Endothelial cell (in vitro differentiated cells): ENCODE results near the gene SORL1-AS1.

Experiments used
- DNase-seq: peaks from one replicate; pipeline ENCODE4 v3.0.0; 2021; ENCODE audit warnings: low spot score
- H3K27ac Mint-ChIP-seq: one replicate; pipeline ENCODE4 v1.8.0; 2021; ENCODE audit warnings: mixed read lengths, inconsistent platforms; ENCODE audit not compliant: unreplicated experiment
- H3K27me3 Mint-ChIP-seq: one replicate; pipeline ENCODE4 v1.8.0; 2021; ENCODE audit warnings: mild to moderate bottlenecking, moderate library complexity, mixed read lengths, inconsistent platforms; ENCODE audit not compliant: unreplicated experiment
- H3K36me3 Mint-ChIP-seq: one replicate; pipeline ENCODE4 v1.8.0; 2021; ENCODE audit warnings: mild to moderate bottlenecking, low read depth, mixed read lengths, inconsistent platforms; ENCODE audit not compliant: unreplicated experiment
- H3K4me1 Mint-ChIP-seq: one replicate; pipeline ENCODE4 v1.8.0; 2021; ENCODE audit warnings: mild to moderate bottlenecking, mixed read lengths, inconsistent platforms; ENCODE audit not compliant: unreplicated experiment
- H3K4me3 Mint-ChIP-seq: one replicate; pipeline ENCODE4 v1.8.0; 2021; ENCODE audit warnings: mild to moderate bottlenecking, mixed read lengths, inconsistent platforms; ENCODE audit not compliant: unreplicated experiment
- H3K9me3 Mint-ChIP-seq: one replicate; pipeline ENCODE4 v1.8.0; 2021; ENCODE audit warnings: mixed read lengths, inconsistent platforms; ENCODE audit not compliant: unreplicated experiment
- TF ChIP-seq, protein P1 (sequence below): fragments of 200-600 bp; sonication (generic); IDR thresholded peaks from one replicate; pipeline ENCODE4 v1.5.0; 2021; ENCODE audit warnings: antibody characterized with exemption; ENCODE audit not compliant: unreplicated experiment

The SORL1-AS1 gene

GRCh38 chr11:121408830-121409229 is 43.9 kb downstream of the SORL1-AS1 start:
- no peaks in the 10 kb centered on the region for H3K27me3 Mint-ChIP-seq
- H3K27ac Mint-ChIP-seq = no peak overlapping the region
- H3K36me3 Mint-ChIP-seq = no peaks in the 10 kb centered on the region
- no peak overlapping the region for H3K4me3 Mint-ChIP-seq
- DNase-seq = no peak
- H3K9me3 Mint-ChIP-seq = no peaks in the 10 kb centered on the region
- TF ChIP-seq, protein P1, sequence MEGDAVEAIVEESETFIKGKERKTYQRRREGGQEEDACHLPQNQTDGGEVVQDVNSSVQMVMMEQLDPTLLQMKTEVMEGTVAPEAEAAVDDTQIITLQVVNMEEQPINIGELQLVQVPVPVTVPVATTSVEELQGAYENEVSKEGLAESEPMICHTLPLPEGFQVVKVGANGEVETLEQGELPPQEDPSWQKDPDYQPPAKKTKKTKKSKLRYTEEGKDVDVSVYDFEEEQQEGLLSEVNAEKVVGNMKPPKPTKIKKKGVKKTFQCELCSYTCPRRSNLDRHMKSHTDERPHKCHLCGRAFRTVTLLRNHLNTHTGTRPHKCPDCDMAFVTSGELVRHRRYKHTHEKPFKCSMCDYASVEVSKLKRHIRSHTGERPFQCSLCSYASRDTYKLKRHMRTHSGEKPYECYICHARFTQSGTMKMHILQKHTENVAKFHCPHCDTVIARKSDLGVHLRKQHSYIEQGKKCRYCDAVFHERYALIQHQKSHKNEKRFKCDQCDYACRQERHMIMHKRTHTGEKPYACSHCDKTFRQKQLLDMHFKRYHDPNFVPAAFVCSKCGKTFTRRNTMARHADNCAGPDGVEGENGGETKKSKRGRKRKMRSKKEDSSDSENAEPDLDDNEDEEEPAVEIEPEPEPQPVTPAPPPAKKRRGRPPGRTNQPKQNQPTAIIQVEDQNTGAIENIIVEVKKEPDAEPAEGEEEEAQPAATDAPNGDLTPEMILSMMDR = no peak
- no peaks in the 10 kb centered on the region for H3K4me1 Mint-ChIP-seq

GRCh38 chr11:121406291-121406690 is 46.5 kb downstream of the SORL1-AS1 start:
- H3K27me3 Mint-ChIP-seq = peaks cover under 1% of the 10 kb centered on the region
- H3K4me1 Mint-ChIP-seq = no peaks in the 10 kb centered on the region
- H3K36me3 Mint-ChIP-seq = no peaks in the 10 kb centered on the region
- H3K4me3 Mint-ChIP-seq = no peak overlapping the region
- DNase-seq = no peak
- H3K27ac Mint-ChIP-seq = no peak overlapping the region
- no peaks in the 10 kb centered on the region for H3K9me3 Mint-ChIP-seq
- TF ChIP-seq, protein P1 = no peak

DNA sequence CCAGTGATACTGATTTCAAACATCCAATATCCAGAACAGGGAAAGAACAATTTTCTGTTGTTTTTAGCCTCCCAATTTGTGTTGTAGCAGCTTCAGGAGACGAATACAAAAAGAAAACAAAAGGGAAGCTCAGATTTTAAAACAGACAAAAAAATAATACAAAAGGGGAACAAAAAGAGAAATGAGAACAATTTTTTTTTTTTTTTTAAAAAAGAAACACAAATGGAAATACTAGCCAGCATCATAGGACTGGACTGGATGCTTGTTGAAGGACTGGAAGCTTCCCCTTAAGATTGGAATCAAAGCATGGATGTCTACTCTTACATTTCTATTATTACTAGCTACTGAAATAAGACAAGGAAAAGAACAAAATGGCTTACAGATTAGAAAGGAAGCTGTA is 47.1 kb downstream of the SORL1-AS1 start:
- TF ChIP-seq, protein P1 = no peak
- no peak for DNase-seq
- Mint-ChIP-seq H3K4me3 (no peak overlapping the region), H3K36me3 (no peaks in the 10 kb centered on the region), H3K9me3 (no peaks in the 10 kb centered on the region), H3K4me1 (no peaks in the 10 kb centered on the region), H3K27me3 (peaks cover 2% of the 10 kb centered on the region), H3K27ac (no peak overlapping the region)

- H3K4me3 Mint-ChIP-seq = no peak overlapping the region
- no peak overlapping the region for H3K27ac Mint-ChIP-seq
- H3K27me3 Mint-ChIP-seq = no peaks in the 10 kb centered on the region
- no peaks in the 10 kb centered on the region for H3K36me3 Mint-ChIP-seq
- TF ChIP-seq, protein P1 = no peak
- H3K9me3 Mint-ChIP-seq = no peaks in the 10 kb centered on the region
- H3K4me1 Mint-ChIP-seq = peaks cover 18% of the 10 kb centered on the region
- DNase-seq = no peak
Measured at GRCh38 chr11:121394785-121395184, 58.0 kb downstream of the SORL1-AS1 start.

DNA sequence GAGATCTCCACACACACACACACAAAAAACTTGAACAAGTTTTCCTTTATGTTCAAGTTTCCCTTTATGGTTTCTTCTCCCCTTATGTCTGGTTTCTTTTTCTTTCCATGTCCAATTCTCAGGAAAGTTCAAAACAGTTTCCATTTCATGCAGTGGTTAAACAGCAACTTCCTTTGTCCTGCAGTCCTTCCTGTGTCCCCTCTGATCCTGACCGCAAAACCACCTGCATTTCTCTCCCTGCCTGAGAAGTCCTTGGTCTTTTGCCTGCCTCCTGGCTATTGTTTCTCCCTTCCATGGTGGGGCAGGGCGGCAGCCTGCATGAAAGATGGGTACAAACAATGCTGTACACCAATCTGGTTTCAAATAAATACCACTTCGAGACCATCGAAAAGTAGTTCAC is 58.9 kb downstream of the SORL1-AS1 start:
- H3K4me3 Mint-ChIP-seq = peak overlapping the region; percentile 29
- H3K9me3 Mint-ChIP-seq = no peaks in the 10 kb centered on the region
- DNase-seq = no peak
- H3K27me3 Mint-ChIP-seq = no peaks in the 10 kb centered on the region
- no peak overlapping the region for H3K27ac Mint-ChIP-seq
- TF ChIP-seq, protein P1 = no peak
- peaks cover 27% of the 10 kb centered on the region for H3K4me1 Mint-ChIP-seq
- no peaks in the 10 kb centered on the region for H3K36me3 Mint-ChIP-seq
